Activated CD4-positive, alpha-beta T cell treated with anti-CD3 and anti-CD28 coated beads, Interleukin-2, amount 10 ng/mL, durations not matched to agents 24 days and 14 days (primary cell): ENCODE results near the gene KRTAP26-1. TPM values are rescaled to one million over a fixed set of nuclear protein-coding genes. Genes with fewer than 3 reads are reported as not detected.

Experiments used
- DNase-seq: peaks from one replicate; pipeline ENCODE4 v3.0.0; 2022
- H3K27ac Mint-ChIP-seq: one replicate; pipeline ENCODE4 v1.8.0; 2022; ENCODE audit warnings: mild to moderate bottlenecking, mixed read lengths
- H3K27me3 Mint-ChIP-seq: one replicate; pipeline ENCODE4 v1.8.0; 2022; ENCODE audit warnings: mixed read lengths
- H3K36me3 Mint-ChIP-seq: one replicate; pipeline ENCODE4 v1.8.0; 2022; ENCODE audit warnings: low read depth, mild to moderate bottlenecking, mixed read lengths
- H3K4me1 Mint-ChIP-seq: one replicate; pipeline ENCODE4 v1.8.0; 2021; ENCODE audit warnings: mixed read lengths
- H3K4me3 Mint-ChIP-seq: one replicate; pipeline ENCODE4 v1.8.0; 2022; ENCODE audit warnings: mild to moderate bottlenecking, moderate library complexity, mixed read lengths
- H3K9me3 Mint-ChIP-seq: one replicate; pipeline ENCODE4 v1.8.0; 2021; ENCODE audit warnings: mixed read lengths
- intact Hi-C: fragments of 100-400 bp; cut with micrococcal nuclease; formaldehyde crosslinking; loops from one replicate; pipeline ENCODE4 v1.15.1; 2023
- total RNA-seq: library from RNA; stranded (reverse); gene quantifications from 2 replicates; pipeline ENCODE4 v1.2.3, GENCODE V29; 2022

Gene KRTAP26-1, protein sequence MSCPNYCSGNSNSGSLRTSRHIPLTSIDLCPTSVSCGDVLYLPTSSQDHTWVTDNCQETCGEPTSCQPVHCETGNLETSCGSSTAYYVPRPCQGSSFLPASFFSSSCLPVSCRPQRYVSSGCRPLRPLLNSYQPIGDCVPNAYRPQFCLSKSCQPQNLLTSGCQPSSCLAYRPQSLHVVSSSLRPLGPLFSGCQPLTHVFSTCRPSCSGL
- not detected in 2 replicates for total RNA-seq

DNA sequence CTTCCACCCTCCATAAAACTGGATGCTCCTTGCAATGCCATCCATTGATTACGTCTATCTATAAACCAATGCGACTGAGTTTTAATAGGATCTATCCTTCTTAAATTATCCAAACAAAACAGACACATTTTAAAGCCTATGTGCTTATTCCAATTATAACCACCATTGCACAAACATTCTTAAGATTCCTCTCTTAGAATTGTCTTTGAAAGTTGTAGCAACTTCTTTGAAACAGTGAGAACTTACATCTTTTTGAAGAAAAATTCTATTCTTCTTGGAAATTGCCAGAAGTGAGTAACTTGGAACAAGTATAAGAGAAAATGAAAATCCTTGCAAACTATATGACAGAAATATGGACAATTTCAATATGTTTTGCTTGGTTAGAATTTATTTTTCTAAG, at the start of gene KRTAP26-1:
KRTAP26-1 (minus strand) TSS at position 101 of the 400 bp plus-strand sequence. CDS start 280 bp downstream, outside the sequence.
- Mint-ChIP-seq H3K9me3 (no peaks in the 10 kb centered on the region), H3K4me3 (no peak within 1 kb of the TSS), H3K36me3 (no peaks in the 10 kb centered on the region), H3K27ac (no peak within 1 kb of the TSS), H3K27me3 (no peaks in the 10 kb centered on the region), H3K4me1 (no peaks in the 10 kb centered on the region)
- intact Hi-C loops, result no loop called here
- DNase-seq, result no peak

DNA sequence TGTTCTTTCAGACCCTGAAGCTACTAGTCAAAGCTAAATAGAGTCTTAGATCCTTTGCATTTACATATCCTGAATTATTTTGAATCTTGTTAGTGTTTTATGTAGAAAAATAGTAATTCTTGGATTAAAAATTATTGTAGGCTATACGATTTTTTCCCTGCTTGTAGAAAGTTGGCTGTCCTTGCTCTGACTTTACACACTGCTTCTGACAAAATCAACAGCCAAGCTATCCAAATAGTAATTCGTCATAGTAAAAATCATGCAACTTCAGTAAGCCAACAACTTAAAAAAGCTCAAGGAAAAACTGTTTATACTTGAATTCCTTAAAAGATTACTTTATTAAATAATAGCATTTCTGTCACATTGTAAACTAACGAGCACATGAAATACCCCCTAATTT, 35.8 kb upstream of the KRTAP26-1 start:
- no peak overlapping the region for H3K27ac Mint-ChIP-seq
- intact Hi-C loops, result no loop called here
- H3K9me3 Mint-ChIP-seq, result no peaks in the 10 kb centered on the region
- H3K36me3 Mint-ChIP-seq, result no peaks in the 10 kb centered on the region
- no peaks in the 10 kb centered on the region for H3K4me1 Mint-ChIP-seq
- no peaks in the 10 kb centered on the region for H3K27me3 Mint-ChIP-seq
- no peak for DNase-seq
- no peak overlapping the region for H3K4me3 Mint-ChIP-seq

DNA sequence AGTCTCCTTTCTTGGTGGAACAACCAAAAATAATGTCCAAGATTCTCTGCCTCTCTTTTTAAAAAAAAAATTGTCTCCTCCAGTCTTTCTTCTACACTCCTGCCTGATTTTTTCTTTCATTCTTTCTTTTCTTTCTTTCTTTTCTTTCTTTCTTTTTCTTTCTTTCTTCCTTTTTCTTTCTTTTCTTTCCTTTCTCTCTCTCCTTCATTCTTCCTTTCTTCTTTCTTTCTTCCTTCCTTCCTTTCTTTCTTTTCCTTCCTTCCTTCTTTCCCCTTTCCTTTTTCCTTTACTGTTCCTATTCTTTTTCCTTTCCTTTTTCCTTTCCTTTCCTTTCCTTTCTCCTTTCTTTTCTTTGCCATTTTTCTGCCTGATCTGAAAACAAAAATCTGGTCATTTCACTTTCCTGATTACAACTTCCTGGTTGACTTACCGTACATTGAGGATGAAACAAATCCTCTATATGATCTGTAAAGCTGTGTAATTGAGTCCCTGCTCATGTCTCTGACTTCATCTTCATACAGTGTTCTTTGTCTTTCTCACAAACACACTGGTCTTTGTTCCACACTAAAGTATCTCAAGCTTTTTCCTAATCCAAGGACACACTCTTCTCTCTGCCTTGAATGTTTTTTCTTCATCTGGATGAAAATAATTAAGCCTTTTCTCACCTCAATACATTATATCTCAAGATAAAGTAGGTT, 34.3 kb upstream of the KRTAP26-1 start:
- Mint-ChIP-seq H3K9me3 (no peaks in the 10 kb centered on the region), H3K4me3 (no peak overlapping the region), H3K27me3 (no peaks in the 10 kb centered on the region), H3K4me1 (no peaks in the 10 kb centered on the region), H3K36me3 (no peaks in the 10 kb centered on the region), H3K27ac (no peak overlapping the region)
- no peak for DNase-seq
- intact Hi-C loops, result no loop called here

DNA sequence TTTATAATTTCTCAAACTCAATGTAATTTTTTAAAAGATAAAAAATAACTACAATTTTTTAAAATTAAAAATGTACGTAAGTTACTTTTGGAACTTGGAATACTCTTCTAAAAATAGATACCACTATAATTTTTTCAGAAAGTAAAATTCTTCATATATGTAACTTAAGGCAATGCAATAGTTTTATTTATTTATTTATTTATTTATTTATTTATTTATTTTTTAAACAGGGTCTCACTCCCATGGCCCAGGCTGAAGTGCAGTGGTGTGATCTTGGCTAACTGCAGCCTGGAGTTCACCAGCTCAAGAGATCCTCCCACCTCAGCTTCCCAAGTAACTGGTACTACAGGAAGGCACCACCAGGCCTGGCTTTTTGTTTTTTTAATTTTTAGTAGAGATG, 31.4 kb upstream of the KRTAP26-1 start:
- no peaks in the 10 kb centered on the region for H3K9me3 Mint-ChIP-seq
- intact Hi-C loops, result no loop called here
- no peaks in the 10 kb centered on the region for H3K4me1 Mint-ChIP-seq
- no peaks in the 10 kb centered on the region for H3K27me3 Mint-ChIP-seq
- no peak for DNase-seq
- no peak overlapping the region for H3K27ac Mint-ChIP-seq
- H3K4me3 Mint-ChIP-seq, result no peak overlapping the region
- H3K36me3 Mint-ChIP-seq, result no peaks in the 10 kb centered on the region

DNA sequence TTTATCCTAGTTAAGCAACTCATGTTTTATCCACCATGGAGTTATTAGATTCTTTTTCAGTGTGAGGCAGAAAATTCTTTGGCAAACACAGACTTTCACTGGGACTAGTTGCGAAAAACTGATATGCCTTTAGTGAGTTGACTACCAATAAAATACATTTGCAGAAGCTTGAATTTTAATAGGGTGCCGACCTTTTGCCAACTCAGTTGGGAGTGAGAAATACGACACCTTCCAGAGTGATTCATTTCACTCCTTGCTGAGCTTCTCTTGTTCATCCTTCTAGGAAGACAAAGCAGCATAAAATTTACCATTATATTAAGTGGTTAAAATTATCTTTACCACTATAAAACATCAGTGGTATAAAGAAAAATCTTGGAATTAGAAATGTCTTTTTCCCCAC, 29.5 kb upstream of the KRTAP26-1 start:
- DNase-seq, result no peak
- intact Hi-C loops, result no loop called here
- H3K27me3 Mint-ChIP-seq, result no peaks in the 10 kb centered on the region
- H3K9me3 Mint-ChIP-seq, result no peaks in the 10 kb centered on the region
- H3K4me1 Mint-ChIP-seq, result no peaks in the 10 kb centered on the region
- H3K27ac Mint-ChIP-seq, result no peak overlapping the region
- no peak overlapping the region for H3K4me3 Mint-ChIP-seq
- H3K36me3 Mint-ChIP-seq, result no peaks in the 10 kb centered on the region

DNA sequence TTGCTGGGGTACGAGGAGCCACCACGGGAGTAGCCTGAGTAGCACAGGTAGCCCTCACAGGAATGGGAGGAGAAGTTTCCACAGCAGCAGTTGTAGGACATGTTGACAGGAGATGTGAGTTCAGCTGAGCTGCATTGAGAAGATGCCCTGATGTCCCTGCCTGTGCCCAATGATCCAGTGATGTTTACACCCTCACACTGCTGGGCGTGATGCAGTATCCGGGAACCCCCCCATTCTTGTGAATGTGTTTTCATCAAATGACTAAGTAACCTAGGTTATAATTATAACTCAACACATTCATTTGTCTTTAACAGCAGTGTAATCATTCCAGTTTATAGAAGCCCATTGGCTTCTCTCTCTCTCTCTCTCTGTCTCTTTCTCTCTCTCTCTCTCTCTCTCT, 28.4 kb upstream of the KRTAP26-1 start, which contains the start of gene KRTAP23-1:
KRTAP23-1 (minus strand) TSS at position 101 of the 400 bp plus-strand sequence; CDS start at position 101, 0 bp downstream.
- Mint-ChIP-seq H3K27me3 (no peaks in the 10 kb centered on the region), H3K9me3 (no peaks in the 10 kb centered on the region), H3K27ac (no peak within 1 kb of the TSS), H3K36me3 (no peaks in the 10 kb centered on the region), H3K4me1 (no peaks in the 10 kb centered on the region), H3K4me3 (no peak within 1 kb of the TSS)
- no peak for DNase-seq
- intact Hi-C loops, result no loop called here

DNA sequence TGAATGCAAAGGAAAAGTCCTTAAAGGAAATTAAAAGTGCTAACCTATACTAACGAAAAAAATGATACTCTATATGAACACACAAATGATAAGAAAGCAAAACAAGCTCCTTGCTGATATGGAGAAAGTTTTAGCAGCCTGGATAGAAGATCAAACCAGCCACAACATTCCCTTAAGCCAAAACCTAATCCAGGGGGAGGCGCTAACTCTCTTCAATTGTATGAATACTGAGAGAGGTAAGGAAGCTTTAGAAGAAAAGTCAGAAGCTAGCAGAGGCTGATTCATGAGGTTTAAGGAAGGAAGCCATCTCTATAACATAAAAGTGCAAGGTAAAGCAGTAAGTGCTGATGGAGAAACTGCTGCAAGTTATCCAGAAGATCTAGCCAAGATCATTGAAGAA, 24.9 kb upstream of the KRTAP26-1 start:
- no peaks in the 10 kb centered on the region for H3K36me3 Mint-ChIP-seq
- H3K4me1 Mint-ChIP-seq, result no peaks in the 10 kb centered on the region
- H3K4me3 Mint-ChIP-seq, result no peak overlapping the region
- H3K27ac Mint-ChIP-seq, result no peak overlapping the region
- intact Hi-C loops, result no loop called here
- H3K27me3 Mint-ChIP-seq, result no peaks in the 10 kb centered on the region
- no peaks in the 10 kb centered on the region for H3K9me3 Mint-ChIP-seq
- DNase-seq, result no peak

DNA sequence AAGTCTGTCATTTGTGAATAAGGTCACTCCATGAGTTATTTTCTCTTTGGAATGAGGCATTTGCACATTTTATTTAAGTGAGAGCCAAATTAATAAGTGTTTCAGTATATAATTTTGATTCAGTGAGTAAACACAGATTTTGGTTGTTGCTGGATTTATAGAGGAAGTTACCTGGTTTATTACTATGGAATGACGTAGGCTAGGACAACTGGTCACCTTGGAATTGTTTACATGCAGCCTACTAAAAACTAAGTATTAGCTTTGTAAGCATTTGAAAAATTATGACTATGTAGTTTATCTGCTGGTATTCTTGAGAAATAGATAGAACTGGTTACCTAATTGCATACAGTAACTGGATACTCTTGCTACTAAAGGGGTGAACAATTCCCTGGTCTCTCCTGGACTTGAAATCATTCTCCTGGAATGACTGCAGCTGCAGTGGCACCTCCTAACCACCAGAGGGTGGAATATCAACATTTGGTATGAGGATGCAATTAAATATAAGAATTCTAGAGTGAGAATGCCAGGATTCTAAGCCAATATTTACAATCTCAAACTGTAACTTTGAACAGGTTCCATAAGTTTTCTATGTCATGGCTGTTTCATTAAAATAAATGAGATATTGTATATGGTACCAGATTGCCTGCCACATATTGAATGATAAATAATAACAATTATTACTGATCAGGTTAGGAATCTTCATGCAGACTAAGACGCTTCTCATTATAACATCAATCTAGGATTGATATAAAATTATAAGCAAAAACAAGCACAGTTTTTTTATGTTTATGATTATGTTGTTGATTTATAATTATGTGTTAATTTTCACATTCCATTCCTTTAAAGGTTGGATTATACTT, 20.8 kb upstream of the KRTAP26-1 start:
- intact Hi-C loops, result loop anchor here (1.0 to 5.0 kb wide), 2 partner anchors 391 to 745 kb away; no protein-coding TSS in a partner anchor
- H3K4me1 Mint-ChIP-seq, result no peaks in the 10 kb centered on the region
- peak; percentile 69 for DNase-seq
- H3K9me3 Mint-ChIP-seq, result no peaks in the 10 kb centered on the region
- no peaks in the 10 kb centered on the region for H3K27me3 Mint-ChIP-seq
- no peak overlapping the region for H3K4me3 Mint-ChIP-seq
- no peaks in the 10 kb centered on the region for H3K36me3 Mint-ChIP-seq
- no peak overlapping the region for H3K27ac Mint-ChIP-seq

DNA sequence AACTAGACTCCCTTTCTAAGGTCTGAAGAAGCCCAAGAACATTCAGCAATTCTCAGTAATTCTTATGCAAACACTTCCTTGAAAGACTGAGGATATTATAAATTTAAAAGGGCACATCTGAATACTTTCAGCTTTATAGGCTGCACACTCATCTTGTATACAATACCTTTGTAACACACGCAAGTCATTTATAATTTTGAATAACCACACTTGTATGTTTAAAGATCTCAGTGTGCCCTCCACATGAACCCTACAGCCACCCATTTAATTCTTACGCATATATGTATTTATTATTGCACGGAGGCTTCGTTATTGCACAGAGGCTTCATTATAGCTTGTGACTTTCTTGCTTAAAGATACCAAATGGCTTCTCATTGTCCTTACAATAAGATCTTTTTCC, 18.6 kb upstream of the KRTAP26-1 start:
- Mint-ChIP-seq H3K27ac (no peak overlapping the region), H3K9me3 (no peaks in the 10 kb centered on the region), H3K4me1 (no peaks in the 10 kb centered on the region), H3K27me3 (no peaks in the 10 kb centered on the region), H3K36me3 (no peaks in the 10 kb centered on the region), H3K4me3 (no peak overlapping the region)
- DNase-seq, result no peak
- intact Hi-C loops, result no loop called here

DNA sequence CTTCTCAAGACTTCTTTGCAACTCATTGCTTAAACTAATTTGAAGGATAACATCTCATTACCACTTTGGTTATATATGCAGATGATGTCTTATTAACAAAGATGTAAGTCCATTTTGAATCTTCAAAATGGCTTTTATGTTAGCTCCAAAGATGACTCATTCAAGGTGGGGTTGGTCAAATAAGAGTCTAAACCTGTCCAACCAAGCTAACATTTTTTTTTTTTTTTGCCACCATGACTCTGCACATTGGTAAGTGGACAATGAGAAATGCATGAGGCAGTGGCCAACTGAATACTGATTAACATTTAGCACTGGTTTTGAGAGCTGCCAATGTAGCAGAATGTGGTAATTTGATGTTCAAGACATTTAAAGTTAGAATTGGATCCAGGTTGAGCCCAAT, 17.7 kb upstream of the KRTAP26-1 start:
- H3K36me3 Mint-ChIP-seq, result no peaks in the 10 kb centered on the region
- intact Hi-C loops, result no loop called here
- no peaks in the 10 kb centered on the region for H3K9me3 Mint-ChIP-seq
- H3K4me3 Mint-ChIP-seq, result no peak overlapping the region
- H3K27me3 Mint-ChIP-seq, result no peaks in the 10 kb centered on the region
- H3K27ac Mint-ChIP-seq, result no peak overlapping the region
- no peaks in the 10 kb centered on the region for H3K4me1 Mint-ChIP-seq
- no peak for DNase-seq

DNA sequence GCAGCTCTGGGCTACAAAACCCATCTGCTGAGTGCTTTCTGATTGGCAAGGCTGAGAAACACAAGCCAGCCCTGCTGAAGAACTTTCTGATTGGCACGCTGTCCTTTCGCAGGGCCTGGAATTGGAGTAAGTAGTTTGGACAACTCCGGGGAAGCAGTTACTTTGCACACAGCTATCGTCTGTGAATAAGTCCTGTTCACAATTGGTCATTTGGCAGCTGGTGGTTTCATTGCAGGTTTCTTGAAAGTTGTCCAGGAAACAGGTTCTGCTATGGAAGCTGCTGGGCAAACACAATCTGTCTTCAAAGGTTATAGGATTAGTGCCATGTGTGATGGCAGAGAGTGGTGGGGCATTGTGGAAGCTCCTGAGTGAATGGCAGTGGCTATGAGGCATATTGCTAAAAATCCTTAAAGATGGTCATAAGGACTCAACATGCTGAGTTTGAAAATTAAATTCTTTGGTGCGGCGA, 17.2 kb upstream of the KRTAP26-1 start, which contains the start of gene KRTAP27-1:
KRTAP27-1 (minus strand) TSS at position 419 of the 469 bp plus-strand sequence; CDS start at position 393, 26 bp downstream.
- no peaks in the 10 kb centered on the region for H3K4me1 Mint-ChIP-seq
- no peak within 1 kb of the TSS for H3K4me3 Mint-ChIP-seq
- intact Hi-C loops, result no loop called here

DNA sequence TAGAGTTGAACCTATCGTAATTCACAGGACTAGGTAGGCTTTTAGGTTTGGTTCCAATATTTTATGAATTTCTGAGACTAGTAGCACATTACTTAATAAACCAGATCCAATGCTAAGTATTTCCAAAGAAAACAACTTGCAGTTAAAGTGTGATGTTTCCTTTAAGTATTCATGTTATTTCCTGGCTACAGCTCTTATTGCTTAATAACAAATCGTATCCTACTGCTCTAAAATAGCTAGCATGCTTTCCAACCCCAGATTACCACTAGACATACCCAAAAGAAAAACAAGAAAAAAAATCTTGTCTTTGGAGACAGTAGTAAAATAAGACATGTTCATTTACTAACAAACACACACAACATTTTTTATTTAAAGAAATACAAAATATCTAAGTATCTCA, 16.5 kb upstream of the KRTAP26-1 start:
- no peak for DNase-seq
- H3K4me3 Mint-ChIP-seq, result no peak overlapping the region
- H3K27me3 Mint-ChIP-seq, result no peaks in the 10 kb centered on the region
- intact Hi-C loops, result no loop called here
- no peak overlapping the region for H3K27ac Mint-ChIP-seq
- H3K36me3 Mint-ChIP-seq, result no peaks in the 10 kb centered on the region
- H3K9me3 Mint-ChIP-seq, result no peaks in the 10 kb centered on the region
- no peaks in the 10 kb centered on the region for H3K4me1 Mint-ChIP-seq

More for the DNA sequence above, 17.2 kb upstream of the KRTAP26-1 start, which contains the start of gene KRTAP27-1:
- H3K27ac Mint-ChIP-seq, result no peak within 1 kb of the TSS
- no peaks in the 10 kb centered on the region for H3K9me3 Mint-ChIP-seq
- no peaks in the 10 kb centered on the region for H3K27me3 Mint-ChIP-seq
- H3K36me3 Mint-ChIP-seq, result no peaks in the 10 kb centered on the region
- no peak for DNase-seq

DNA sequence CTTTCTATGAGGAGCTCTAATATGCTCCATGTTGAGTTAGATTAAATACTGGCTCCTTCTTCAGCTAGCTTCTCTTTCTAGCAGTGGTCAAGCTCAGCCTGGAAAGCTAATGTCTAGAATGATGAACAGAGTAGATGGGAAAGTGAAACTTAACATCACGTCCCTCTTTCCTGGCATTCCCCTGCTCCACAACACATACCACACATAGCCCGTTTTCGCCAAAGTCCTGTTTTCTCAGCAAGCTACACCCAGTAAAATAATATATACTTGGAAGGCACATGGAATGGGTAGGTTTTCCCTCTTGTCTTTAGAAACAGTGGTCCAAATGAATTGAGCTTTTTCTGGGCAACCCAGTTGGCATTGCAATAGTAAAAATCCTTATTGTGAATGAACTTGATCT, 13.6 kb upstream of the KRTAP26-1 start:
- H3K4me1 Mint-ChIP-seq, result no peaks in the 10 kb centered on the region
- H3K4me3 Mint-ChIP-seq, result no peak overlapping the region
- intact Hi-C loops, result no loop called here
- H3K27ac Mint-ChIP-seq, result no peak overlapping the region
- DNase-seq, result no peak
- no peaks in the 10 kb centered on the region for H3K36me3 Mint-ChIP-seq
- no peaks in the 10 kb centered on the region for H3K9me3 Mint-ChIP-seq
- H3K27me3 Mint-ChIP-seq, result no peaks in the 10 kb centered on the region

DNA sequence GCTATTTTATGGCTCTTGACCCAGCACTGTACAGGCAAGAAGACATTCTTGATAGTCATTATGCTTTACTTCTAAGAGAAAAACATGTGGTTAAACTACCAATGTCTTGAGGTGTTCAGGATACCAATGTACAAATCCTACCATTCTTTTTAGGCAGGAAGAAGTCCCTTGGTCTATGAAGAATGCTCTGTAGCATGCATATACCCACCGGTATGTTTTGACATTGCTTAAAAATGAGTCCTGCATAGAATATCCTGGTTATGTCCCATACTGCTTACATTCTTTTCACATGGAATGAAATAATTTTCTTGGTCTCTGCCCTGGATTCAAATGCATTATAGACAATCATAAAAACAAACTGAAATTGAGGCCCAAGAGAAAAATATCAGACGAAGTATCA, 12.6 kb upstream of the KRTAP26-1 start:
- H3K4me1 Mint-ChIP-seq, result no peaks in the 10 kb centered on the region
- H3K9me3 Mint-ChIP-seq, result no peaks in the 10 kb centered on the region
- DNase-seq, result no peak
- H3K27ac Mint-ChIP-seq, result no peak overlapping the region
- intact Hi-C loops, result no loop called here
- no peaks in the 10 kb centered on the region for H3K36me3 Mint-ChIP-seq
- H3K27me3 Mint-ChIP-seq, result no peaks in the 10 kb centered on the region
- H3K4me3 Mint-ChIP-seq, result no peak overlapping the region
